ENCODE measurements around the gene CACNA1H.
"Not testable (repeated sequence)": the region's sequence is repeated elsewhere in the genome, so short reads cannot be mapped to it uniquely, and the experiment has no call there.

Gene CACNA1H

GRCh38 chr16:1256874-1257322 is 104.0 kb downstream of the CACNA1H start:
- no peak for DNase-seq

- DNase-seq: no peak
These were observed 104.8 kb downstream of the CACNA1H start for GRCh38 chr16:1257561-1258224.

- no peak for DNase-seq
These were observed 105.3 kb downstream of the CACNA1H start for GRCh38 chr16:1258225-1258600.

GRCh38 chr16:1258906-1259759 is 106.2 kb downstream of the CACNA1H start:
- DNase-seq: no peak

GRCh38 chr16:1259760-1260068 is 106.8 kb downstream of the CACNA1H start:
- no peak for DNase-seq

- no peak for DNase-seq
These were observed 107.3 kb downstream of the CACNA1H start for GRCh38 chr16:1260101-1260680.

GRCh38 chr16:1261131-1261892 is 108.4 kb downstream of the CACNA1H start:
- DNase-seq: no peak

- no peak for DNase-seq
These were observed 109.4 kb downstream of the CACNA1H start for GRCh38 chr16:1262210-1262845.

GRCh38 chr16:1262846-1263221 is 109.9 kb downstream of the CACNA1H start:
- DNase-seq: no peak

- no peak for DNase-seq
These were observed 110.9 kb downstream of the CACNA1H start for GRCh38 chr16:1263591-1264344.

- DNase-seq: no peak
These were observed 111.6 kb downstream of the CACNA1H start for GRCh38 chr16:1264345-1265089.

GRCh38 chr16:1265090-1265630 is 112.3 kb downstream of the CACNA1H start:
- no peak for DNase-seq

GRCh38 chr16:1265826-1266225 is 112.9 kb downstream of the CACNA1H start:
- DNase-seq: no peak

- DNase-seq: not testable (repeated sequence)
These were observed 116.5 kb downstream of the CACNA1H start for GRCh38 chr16:1269418-1269817.

- no peak for DNase-seq
These were observed 118.4 kb downstream of the CACNA1H start for GRCh38 chr16:1271380-1271723.
